ENCODE measurements around the gene GATD1. TPM values are rescaled to one million over a fixed set of nuclear protein-coding genes. Genes with fewer than 3 reads are reported as not detected.

GATD1 gene
- total and polyA plus RNA-seq, 8 donors: 9.9 to 68.1 (median 22.9) TPM

DNA sequence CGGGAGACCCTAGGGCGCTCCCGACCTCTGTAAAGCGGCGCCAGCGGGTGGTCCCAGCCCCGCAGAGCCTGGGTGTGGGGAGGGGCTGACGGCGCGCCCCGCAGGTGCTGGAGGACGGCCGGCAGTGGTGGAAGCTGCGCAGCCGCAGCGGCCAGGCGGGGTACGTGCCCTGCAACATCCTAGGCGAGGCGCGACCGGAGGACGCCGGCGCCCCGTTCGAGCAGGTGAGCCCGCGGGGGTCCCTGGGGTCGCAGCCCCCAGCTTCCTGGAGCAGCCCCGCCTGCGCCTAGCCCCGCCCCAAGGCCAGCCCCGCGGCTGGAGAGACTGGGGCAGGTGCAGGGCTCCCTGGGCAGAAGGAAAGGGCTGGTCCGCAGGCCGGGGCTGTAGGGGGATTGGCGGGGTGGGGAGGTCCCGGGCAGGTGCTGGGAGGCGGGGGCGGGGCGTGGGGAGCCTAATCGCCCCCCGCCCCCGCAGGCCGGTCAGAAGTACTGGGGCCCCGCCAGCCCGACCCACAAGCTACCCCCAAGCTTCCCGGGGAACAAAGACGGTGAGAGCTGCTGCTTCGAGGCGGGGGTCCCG lies 51.6 kb downstream of the GATD1 start:
- TF ChIP-seq, protein P1, sequence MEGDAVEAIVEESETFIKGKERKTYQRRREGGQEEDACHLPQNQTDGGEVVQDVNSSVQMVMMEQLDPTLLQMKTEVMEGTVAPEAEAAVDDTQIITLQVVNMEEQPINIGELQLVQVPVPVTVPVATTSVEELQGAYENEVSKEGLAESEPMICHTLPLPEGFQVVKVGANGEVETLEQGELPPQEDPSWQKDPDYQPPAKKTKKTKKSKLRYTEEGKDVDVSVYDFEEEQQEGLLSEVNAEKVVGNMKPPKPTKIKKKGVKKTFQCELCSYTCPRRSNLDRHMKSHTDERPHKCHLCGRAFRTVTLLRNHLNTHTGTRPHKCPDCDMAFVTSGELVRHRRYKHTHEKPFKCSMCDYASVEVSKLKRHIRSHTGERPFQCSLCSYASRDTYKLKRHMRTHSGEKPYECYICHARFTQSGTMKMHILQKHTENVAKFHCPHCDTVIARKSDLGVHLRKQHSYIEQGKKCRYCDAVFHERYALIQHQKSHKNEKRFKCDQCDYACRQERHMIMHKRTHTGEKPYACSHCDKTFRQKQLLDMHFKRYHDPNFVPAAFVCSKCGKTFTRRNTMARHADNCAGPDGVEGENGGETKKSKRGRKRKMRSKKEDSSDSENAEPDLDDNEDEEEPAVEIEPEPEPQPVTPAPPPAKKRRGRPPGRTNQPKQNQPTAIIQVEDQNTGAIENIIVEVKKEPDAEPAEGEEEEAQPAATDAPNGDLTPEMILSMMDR (IDR thresholded peaks at IDR 0.05): no peak
- TF ChIP-seq POLR2A (IDR thresholded peaks at IDR 0.05) (no peak), POLR2AphosphoS5 (IDR thresholded peaks at IDR 0.05) (no peak), EP300 (IDR thresholded peaks at IDR 0.05) (no peak)
- Histone ChIP-seq H3K36me3 (peaks cover 3 to 34% (median 25%) of the 10 kb centered on the region in 4 donors), H3K4me3 (peak overlapping the region; percentile 25 to 41 (median 32)), H3K4me1 (peaks cover 42 to 82% (median 59%) of the 10 kb centered on the region in 4 donors), H3K27me3 (peaks cover 0 to 89% (median 40%) of the 10 kb centered on the region in 3 donors), H3K27ac (peak overlapping the region; percentile 49 to 80 (median 70)), H3K9me3 (no peaks in the 10 kb centered on the region)
- DNase-seq: peak in 1 of 2 donors; percentile 55
- intact Hi-C loops (cut with DNase I; ENCODE audit: low total_unique reads): loop anchor here (10.0 kb wide), 1 partner anchor 61 kb away; no protein-coding TSS in a partner anchor
- 7 to 13% (median 13%) methylated on average over 18 to 53 of the region's 53 CpGs for WGBS, 5 donors

DNA sequence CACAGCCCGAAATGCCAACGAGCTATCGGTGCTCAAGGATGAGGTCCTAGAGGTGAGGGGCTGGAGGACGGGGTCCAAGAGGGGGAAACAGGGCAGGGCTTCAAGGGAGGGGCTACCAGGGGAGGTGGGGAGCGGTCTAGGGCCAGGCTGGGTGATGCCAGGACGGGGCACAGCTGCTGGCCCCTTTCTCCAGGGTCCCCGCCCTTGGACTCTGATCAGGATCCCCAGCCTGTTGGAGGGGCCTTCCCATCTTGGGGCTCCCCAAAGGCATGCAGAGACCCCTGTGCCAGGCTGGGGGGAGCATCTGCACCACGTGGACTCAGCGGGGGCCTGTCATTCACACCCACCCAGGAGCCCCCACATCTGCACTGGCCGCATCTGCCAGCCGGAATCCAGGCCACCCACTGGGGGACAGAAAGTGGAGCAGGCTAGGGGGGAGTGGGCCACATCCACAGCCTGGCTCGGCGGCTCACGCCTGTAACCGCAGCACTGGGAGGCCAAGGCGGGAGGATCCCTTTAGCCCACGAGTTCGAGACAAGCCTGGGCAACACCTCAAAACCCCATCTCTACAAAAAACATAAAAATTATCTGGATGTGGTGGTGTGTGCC lies 52.4 kb downstream of the GATD1 start:
- peaks cover 3 to 34% (median 25%) of the 10 kb centered on the region in 4 donors for H3K36me3 ChIP-seq
- peak overlapping the region in 1 of 4 donors; percentile 41 for H3K4me3 ChIP-seq
- TF ChIP-seq, protein P1 (IDR thresholded peaks at IDR 0.05): no peak
- TF ChIP-seq POLR2A (IDR thresholded peaks at IDR 0.05) (no peak), EP300 (IDR thresholded peaks at IDR 0.05) (no peak), POLR2AphosphoS5 (IDR thresholded peaks at IDR 0.05) (no peak)
- 75 to 86% (median 82%) methylated on average over 11 to 18 of the region's 18 CpGs for WGBS, 5 donors
- intact Hi-C loops (cut with DNase I; ENCODE audit: low total_unique reads): loop anchor here (10.0 kb wide), 1 partner anchor 60 kb away; no protein-coding TSS in a partner anchor
- peaks cover 0 to 93% (median 48%) of the 10 kb centered on the region in 3 donors for H3K27me3 ChIP-seq
- H3K27ac ChIP-seq: no peak overlapping the region
- no peaks in the 10 kb centered on the region for H3K9me3 ChIP-seq
- H3K4me1 ChIP-seq: peaks cover 50 to 90% (median 66%) of the 10 kb centered on the region in 4 donors
- DNase-seq: peak in 1 of 2 donors; percentile 13

DNA sequence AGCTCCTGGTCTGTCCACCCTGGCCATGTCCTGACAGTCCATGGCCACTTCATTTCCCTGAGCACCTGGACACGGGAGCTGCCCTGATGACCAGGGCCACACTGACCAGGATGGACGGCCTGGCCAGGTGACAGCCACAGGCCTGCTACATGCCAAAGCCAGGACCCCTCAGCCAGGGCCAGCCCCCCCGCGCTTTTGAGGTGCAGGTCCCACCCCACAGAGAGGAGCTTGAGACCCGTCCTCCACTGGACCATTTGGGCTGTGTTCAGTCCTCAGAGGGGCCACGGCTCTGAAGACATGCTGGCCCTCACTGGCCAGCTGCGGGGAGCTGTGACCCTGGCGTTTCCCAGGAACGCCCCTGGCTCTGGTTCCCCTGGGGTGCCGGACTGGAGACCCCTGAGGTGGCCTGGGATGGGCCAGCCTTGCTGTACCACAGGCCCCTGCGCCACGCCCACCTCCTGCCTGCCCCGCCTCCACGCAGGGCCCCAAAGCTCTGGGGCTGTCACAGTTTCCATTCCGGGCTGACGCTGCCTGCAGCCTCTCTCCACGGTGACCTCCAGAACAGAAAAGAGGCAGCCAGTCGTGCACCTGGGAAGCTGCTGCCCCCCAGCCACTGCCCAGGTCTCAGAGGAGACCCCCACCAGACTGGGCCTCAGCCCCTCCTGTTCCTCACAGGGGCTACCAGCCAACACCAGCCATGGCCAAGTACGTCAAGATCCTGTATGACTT lies 53.1 kb downstream of the GATD1 start:
- peaks cover 50 to 90% (median 66%) of the 10 kb centered on the region in 4 donors for H3K4me1 ChIP-seq
- H3K27me3 ChIP-seq: peaks cover 0 to 93% (median 51%) of the 10 kb centered on the region in 3 donors
- peaks cover 3 to 34% (median 25%) of the 10 kb centered on the region in 4 donors for H3K36me3 ChIP-seq
- DNase-seq: peak in 1 of 2 donors; percentile 25
- TF ChIP-seq POLR2A (IDR thresholded peaks at IDR 0.05) (no peak), POLR2AphosphoS5 (IDR thresholded peaks at IDR 0.05) (no peak), EP300 (IDR thresholded peaks at IDR 0.05) (no peak)
- TF ChIP-seq, protein P1 (IDR thresholded peaks at IDR 0.05): no peak
- intact Hi-C loops (cut with DNase I; ENCODE audit: low total_unique reads): loop anchor here (10.0 kb wide), 1 partner anchor 59 kb away; no protein-coding TSS in a partner anchor
- H3K9me3 ChIP-seq: no peaks in the 10 kb centered on the region
- H3K4me3 ChIP-seq: no peak overlapping the region
- 80 to 85% (median 82%) methylated on average over 11 to 19 of the region's 19 CpGs for WGBS, 5 donors
- no peak overlapping the region for H3K27ac ChIP-seq

Data from stomach (tissue), 9 donors.